GM21737 (cell line): ENCODE measurements around the gene MALAT1.

Source experiments
- ATAC-seq: cut with Tn5 transposase; IDR thresholded peaks from one replicate; pipeline ENCODE4 v1.9.1; 2021; ENCODE audit warnings: mild to moderate bottlenecking, moderate library complexity; ENCODE audit not compliant: unreplicated experiment

Gene MALAT1

GRCh38 chr11:65478388-65479183, 20.3 kb upstream of the MALAT1 start:
- no peak for ATAC-seq

- ATAC-seq = no peak
Measured at GRCh38 chr11:65479184-65480145, 19.4 kb upstream of the MALAT1 start.

DNA sequence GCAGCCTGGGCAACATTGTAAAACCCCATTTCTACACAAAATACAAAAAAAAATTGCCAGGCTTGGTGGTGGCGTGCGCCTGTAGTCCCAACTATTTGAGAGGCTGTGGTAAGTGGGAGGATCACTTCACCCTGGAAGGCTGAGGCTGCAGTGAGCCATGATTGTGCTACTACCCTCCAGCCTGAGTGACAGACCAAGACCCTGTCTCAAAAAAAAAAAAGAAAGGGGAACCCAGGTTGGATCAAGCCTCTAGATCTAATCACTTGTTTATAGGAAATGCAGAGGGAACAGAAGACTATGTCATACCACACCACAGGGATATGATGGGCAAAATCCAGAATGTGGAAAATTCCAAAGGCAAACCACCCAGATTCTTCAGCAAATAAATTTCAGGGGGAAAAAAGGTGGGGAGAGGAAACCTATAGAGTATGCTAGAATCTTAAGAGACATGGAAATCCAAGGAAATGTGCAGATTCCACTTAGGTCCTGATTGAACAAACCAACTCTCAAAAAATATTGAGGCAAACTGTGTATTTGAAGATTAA, 16.5 kb upstream of the MALAT1 start:
- ATAC-seq = no peak

GRCh38 chr11:65485920-65486219, 13.0 kb upstream of the MALAT1 start:
- ATAC-seq = no peak

- no peak for ATAC-seq
Measured at GRCh38 chr11:65486570-65487466, 12.0 kb upstream of the MALAT1 start.

DNA sequence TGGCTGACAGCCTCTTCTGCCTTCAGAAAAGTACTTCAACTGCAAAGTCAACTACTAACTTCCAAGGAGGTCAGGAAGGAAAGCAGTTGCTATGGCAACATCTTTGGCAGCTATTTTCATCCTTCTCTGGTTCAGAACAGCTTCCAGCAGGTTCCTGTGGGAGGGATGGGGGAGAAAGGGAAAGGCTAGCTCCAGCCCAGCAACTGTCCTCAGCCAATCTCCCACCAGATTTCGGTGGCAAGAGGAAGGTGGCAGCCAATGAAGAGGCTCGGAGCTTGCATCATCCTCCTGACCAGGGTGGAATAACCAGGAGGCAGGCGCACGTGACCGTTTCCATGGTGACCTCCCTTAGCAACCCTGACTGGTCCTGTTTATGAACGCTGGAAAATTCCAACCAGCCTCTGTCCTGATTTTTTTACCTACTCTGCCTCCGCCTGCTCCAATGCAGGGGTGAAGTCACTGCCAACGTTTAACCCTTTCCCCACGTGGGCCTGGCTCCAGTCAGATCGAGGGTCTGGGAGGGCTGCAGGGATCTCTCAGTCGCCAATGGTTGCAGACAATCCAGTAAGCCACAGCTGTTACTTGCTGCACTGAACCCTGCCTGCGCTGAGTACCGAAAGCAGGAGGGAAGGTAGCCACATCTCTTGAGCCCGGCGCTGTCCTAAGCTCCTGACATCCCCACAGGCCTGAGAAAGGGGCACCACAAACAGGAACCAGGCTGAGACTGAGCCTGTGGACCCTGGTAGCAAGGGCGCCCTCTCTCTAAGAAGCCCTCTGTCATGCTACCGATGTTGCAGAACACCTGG, 11.2 kb upstream of the MALAT1 start:
- ATAC-seq = peak; percentile 55

DNA sequence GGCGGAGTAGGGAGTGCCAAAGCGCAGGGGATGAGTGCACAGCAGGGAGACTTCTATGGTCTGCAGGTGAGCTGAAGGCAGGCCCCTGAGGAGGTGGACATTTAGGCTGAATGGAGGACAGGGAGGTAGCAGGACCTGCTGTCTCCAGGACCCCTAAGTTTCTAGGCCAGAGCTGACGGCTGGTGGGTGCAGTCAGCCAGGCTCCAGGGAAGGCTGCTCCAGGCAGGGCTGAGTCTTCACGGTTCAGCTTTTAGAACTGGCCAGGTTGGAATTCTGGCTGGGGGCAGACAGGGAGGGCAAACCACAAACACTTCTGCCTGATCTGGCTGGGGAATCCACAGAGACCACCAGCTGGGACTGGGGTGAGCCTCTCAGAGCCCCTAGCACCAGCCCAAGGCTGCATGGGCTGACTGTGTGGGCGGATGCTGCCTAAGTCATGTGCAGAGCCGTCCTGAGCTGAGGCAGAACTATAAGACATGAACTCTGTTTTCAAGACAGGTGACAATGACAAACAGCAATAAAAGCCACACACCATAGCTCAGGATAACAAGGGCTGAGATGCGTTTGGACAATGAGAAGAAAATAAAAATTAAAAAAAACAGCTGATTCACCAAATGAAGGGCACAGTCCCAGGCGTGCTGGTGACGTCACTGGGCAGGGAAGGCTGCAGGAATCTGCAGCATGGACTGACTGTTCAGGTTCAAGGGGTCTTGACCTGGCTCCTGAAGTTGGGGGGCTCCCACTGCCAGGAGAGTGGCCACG, 10.4 kb upstream of the MALAT1 start:
- no peak for ATAC-seq

DNA sequence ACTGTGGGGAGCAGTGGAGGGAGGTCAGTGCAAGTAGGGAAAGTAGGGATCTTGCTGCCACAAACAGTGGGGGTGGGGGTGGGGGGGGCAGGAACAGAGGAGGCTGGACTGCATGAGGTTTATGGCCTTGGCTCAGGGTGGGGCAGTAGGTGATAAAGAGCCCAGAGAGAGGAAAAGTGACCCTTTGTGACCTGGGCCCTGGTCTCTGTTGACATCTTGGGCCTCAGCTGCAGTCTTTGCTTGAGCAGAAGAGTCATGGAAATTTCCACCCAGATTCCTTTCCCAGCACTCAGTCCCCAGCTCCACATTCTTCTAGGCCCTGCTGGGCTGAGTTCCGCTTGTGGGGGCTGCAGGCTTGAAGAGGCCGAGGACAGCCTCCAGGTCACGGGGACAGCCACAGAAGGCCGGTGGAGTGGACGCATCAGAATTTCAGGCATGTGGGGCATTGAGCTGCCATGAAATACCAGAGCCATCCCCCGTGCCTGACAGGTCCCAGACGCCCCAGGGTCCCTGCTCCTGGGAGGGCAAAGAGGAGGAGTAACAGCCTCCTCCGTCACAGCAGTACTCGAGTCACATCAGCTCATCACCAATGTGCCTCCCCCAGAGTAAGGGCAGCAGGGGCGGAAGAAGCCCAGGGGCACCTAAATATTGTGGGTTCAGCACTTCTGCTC, 9.7 kb upstream of the MALAT1 start:
- ATAC-seq = no peak

GRCh38 chr11:65489706-65490320, 9.0 kb upstream of the MALAT1 start:
- no peak for ATAC-seq

DNA sequence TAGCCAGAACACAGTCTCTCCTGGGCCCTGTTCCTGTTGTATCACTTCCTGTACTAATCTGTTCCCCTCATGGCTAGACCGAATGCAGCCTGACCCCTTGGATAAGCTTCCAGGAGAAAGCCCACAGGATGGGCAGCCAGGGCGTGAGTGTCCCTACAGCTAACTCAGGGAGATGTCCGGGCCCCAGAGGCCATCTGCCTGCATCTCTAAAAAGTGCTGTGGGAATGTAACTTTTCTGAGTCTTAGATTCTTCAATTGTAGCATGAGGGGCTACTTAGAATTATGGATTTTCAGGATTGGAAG, 7.7 kb upstream of the MALAT1 start:
- ATAC-seq = no peak

DNA sequence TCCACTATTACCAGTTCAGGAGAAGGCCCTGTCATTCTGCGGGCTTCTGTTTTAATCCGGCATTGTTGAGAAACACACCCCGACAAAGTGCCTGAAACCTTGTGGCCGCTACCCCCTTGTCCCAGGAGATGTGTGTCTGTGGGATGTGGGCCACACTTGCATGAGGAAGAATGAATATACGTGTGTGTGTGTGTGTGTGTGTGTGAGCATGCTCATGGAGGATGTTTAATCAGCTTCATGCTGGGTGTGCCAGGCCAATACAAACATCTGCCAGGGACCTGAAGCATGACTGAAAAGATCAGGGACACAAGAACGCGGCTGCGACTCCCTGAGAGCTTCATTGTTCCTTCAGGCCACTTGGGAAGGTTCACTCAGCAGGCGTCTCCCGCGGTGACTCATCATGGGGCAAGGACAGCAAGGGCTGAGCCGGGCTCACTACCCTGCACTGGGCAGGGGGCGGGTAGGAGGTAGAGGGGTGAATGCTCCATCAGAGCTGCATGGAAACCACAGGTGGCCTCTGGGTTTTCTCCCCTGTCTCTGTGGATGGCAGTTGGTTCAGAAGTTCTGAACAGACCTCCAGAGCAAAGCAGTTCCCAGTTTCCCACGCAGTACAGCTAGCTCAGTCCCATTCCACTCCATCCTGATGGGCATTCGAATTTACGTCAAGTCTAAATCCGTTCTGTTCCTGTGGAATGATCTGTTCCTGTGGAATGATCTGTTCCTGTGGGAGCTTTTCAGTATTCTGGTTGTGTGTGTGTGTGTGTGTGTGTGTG, 7.0 kb upstream of the MALAT1 start:
- no peak for ATAC-seq

- ATAC-seq = no peak
Measured at GRCh38 chr11:65492387-65492636, 6.5 kb upstream of the MALAT1 start.

DNA sequence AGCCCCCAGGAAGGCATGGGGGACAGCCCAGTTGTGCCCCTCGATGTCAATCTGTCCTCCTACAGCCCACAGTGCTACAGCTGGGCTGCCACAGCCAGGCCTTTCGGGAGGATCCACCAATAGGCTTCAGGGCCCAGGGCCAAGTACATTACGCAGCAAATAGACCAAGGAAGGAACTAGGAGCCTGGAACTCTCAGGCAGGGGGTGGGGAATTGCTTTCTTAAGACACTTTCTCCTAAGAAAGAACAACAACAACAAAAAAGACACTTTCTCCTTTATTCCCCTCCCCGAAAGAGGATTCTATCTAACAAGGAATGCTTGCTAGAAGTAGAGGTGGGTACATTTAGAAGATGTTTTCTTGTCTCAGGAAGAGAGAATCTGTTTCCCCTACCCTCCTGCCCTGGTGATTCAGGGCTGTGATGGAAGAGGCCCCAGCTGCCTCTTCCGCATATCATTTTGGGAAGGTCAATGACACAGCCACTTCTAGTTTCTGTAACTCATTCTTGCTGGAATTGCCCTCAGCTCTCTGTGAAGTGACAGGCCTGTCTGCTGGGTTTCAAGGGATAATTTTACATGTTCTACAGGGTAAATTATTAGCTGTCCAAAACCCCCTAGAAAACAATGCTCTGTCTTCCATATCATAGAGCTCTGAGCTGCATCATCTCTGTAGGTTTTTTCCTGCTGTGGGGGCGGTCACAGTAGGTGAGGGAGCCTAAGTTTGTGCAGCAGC, 6.0 kb upstream of the MALAT1 start:
- no peak for ATAC-seq

- ATAC-seq = no peak
Measured at GRCh38 chr11:65493367-65494176, 5.3 kb upstream of the MALAT1 start.

DNA sequence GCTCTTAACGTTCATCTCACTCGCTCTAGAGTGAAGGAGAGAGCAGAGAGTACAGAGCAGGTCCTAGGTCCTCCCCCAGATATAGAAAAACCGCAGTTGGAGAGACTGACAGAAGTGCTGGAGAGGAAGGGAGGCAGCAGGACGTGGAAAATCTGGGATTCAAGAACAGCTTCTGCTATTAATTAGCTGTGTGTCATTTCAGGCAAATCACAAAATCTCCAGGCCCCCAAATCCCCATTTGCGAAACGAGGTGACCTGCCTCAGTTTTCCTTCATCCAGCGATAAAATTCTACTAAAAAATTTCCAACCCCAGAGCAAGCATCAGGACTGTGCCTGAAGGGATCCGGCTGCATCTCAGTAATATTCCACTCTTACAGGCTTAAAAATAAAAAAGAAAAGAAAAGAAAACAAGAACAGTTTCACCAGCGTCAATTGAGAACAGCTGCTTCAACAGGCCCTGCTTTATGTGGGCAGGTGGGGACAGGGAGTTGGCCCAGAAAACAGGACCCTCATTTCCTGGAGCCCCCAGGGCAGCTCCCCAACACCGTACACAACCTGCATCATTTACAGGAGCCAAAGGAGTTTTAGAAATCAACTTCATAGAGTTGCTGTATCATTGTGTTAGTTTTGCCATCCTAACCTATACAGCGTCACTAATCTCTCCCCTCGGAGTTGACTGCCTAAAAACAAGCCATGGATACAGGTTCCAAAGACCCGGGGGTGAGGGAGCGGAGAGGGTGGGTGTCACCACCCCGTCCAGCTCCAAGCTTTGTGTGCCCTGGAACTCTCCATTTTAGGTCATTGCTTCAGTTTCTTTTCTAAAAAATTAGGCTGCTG, 2.3 kb upstream of the MALAT1 start:
- ATAC-seq = no peak
